Hindlimb muscle (tissue), 1 donor: ENCODE data around the gene TLR7. TPM values are rescaled to one million over a fixed set of nuclear protein-coding genes. Genes with fewer than 3 reads are reported as not detected.

Source experiments
- DNase-seq: peaks from one replicate; pipeline ENCODE4 v3.0.0-alpha.2; 2013
- polyA plus RNA-seq: library from polyadenylated mRNA; unstranded; fragments of 120-200 nt; gene quantifications from one replicate; pipeline ENCODE4 v1.2.1, GENCODE V29; 2013; ENCODE audit not compliant: insufficient read length

The TLR7 gene
- 1.9 TPM for polyA plus RNA-seq

- no peak for DNase-seq
Measured at GRCh38 chrX:12866451-12867377, at the start of gene TLR7. TLR7 (plus strand) TSS chrX:12867072; CDS start chrX:12867579, 507 bp downstream.

GRCh38 chrX:12817528-12817927 lies 49.3 kb upstream of the TLR7 start:
- DNase-seq: no peak

GRCh38 chrX:12819222-12819621 lies 47.6 kb upstream of the TLR7 start:
- DNase-seq: no peak

GRCh38 chrX:12820737-12821136 lies 46.1 kb upstream of the TLR7 start:
- no peak for DNase-seq

- no peak for DNase-seq
Measured at GRCh38 chrX:12824944-12825343, 41.9 kb upstream of the TLR7 start.

GRCh38 chrX:12825801-12826200 lies 41.1 kb upstream of the TLR7 start:
- DNase-seq: no peak

GRCh38 chrX:12843061-12843667 lies 23.7 kb upstream of the TLR7 start:
- DNase-seq: no peak

GRCh38 chrX:12843668-12844279 lies 23.1 kb upstream of the TLR7 start:
- no peak for DNase-seq

- DNase-seq: no peak
Measured at GRCh38 chrX:12844319-12844718, 22.6 kb upstream of the TLR7 start.

GRCh38 chrX:12865359-12865758 lies 1.5 kb upstream of the TLR7 start:
- no peak for DNase-seq

- DNase-seq: no peak
Measured at GRCh38 chrX:12867685-12868084, 813 bp downstream of the TLR7 start.

GRCh38 chrX:12868747-12869146 lies 1.9 kb downstream of the TLR7 start:
- DNase-seq: no peak

- no peak for DNase-seq
Measured at GRCh38 chrX:12871257-12871656, 4.4 kb downstream of the TLR7 start.

GRCh38 chrX:12872741-12873140 lies 5.9 kb downstream of the TLR7 start:
- no peak for DNase-seq

- DNase-seq: no peak
Measured at GRCh38 chrX:12874581-12874980, 7.7 kb downstream of the TLR7 start.

- no peak for DNase-seq
Measured at GRCh38 chrX:12877386-12877785, 10.5 kb downstream of the TLR7 start.

- no peak for DNase-seq
Measured at GRCh38 chrX:12878536-12878935, 11.7 kb downstream of the TLR7 start.

- DNase-seq: no peak
Measured at GRCh38 chrX:12881914-12882313, 15.0 kb downstream of the TLR7 start.

- no peak for DNase-seq
Measured at GRCh38 chrX:12885508-12885907, 18.6 kb downstream of the TLR7 start.

GRCh38 chrX:12886545-12886944 lies 19.7 kb downstream of the TLR7 start:
- DNase-seq: no peak

- no peak for DNase-seq
Measured at GRCh38 chrX:12887141-12887540, 20.3 kb downstream of the TLR7 start.

- no peak for DNase-seq
Measured at GRCh38 chrX:12887767-12888166, 20.9 kb downstream of the TLR7 start.

- no peak for DNase-seq
Measured at GRCh38 chrX:12890467-12890866, 23.6 kb downstream of the TLR7 start.

- DNase-seq: no peak
Measured at GRCh38 chrX:12891171-12891570, 24.3 kb downstream of the TLR7 start.
